Vagina (tissue), 2 donors: ENCODE results near the gene CNTNAP1. TPM values are rescaled to one million over a fixed set of nuclear protein-coding genes. Genes with fewer than 3 reads are reported as not detected.

ENCODE experiments used
- DNase-seq, 2 donors: peaks; one replicate each; pipeline ENCODE4 v3.0.0-alpha.2; 2017; ENCODE audit errors: extremely low spot score in 2 of 2
- H3K27ac ChIP-seq: fragments of 200-600 bp; sonication (generic); one replicate; pipeline ENCODE4 v1.5.1; 2019
- H3K27me3 ChIP-seq: fragments of 200-600 bp; sonication (generic); one replicate; pipeline ENCODE4 v1.5.1; 2019
- H3K36me3 ChIP-seq, 2 donors: fragments of 200-600 bp; sonication (generic); one replicate each; pipeline ENCODE4 v1.5.1; 2017 to 2019
- H3K4me1 ChIP-seq: fragments of 200-600 bp; sonication (generic); one replicate; pipeline ENCODE4 v1.5.1; 2019
- H3K4me3 ChIP-seq, 2 donors: fragments of 200-600 bp; sonication (generic); 1 replicate in 1 of 2; 2 replicates in 1 of 2; pipeline ENCODE4 v1.5.1; 2016 to 2019
- H3K9me3 ChIP-seq: fragments of 200-600 bp; sonication (generic); one replicate; pipeline ENCODE4 v1.5.1; 2019
- POLR2A ChIP-seq, 2 donors: fragments of 450-650 bp; IDR thresholded peaks; one replicate each; pipeline ENCODE4 v1.6.1; 2017; ENCODE audit warnings: antibody characterized with exemption in 2 of 2, mild to moderate bottlenecking in 2 of 2, moderate library complexity in 2 of 2
- POLR2AphosphoS5 ChIP-seq, 2 donors: sonication (generic); formaldehyde crosslinking; IDR thresholded peaks; one replicate each; pipeline ENCODE4 v1.9.0; 2017; ENCODE audit warnings: antibody characterized with exemption in 2 of 2, mild to moderate bottlenecking in 2 of 2, low read depth in 1 of 2; ENCODE audit not compliant: insufficient read depth in 1 of 2
- intact Hi-C: fragments of 100-400 bp; cut with DNase I; formaldehyde crosslinking; loops from one replicate; pipeline ENCODE4 v1.15.1; 2023
- total RNA-seq: library from RNA; depleted of rRNA; stranded (reverse); fragments of >200 nt; gene quantifications from one replicate; pipeline ENCODE4 v1.2.3, GENCODE V29; 2016
- TF ChIP-seq, protein P1 (sequence below), 3 experiments: fragments of 450-650 bp in 2 of 3; fragments of 200-600 bp in 1 of 3; sonication (generic) in 1 of 3; IDR thresholded peaks; one replicate each; pipeline ENCODE4 v1.5.1; 2017 to 2019; ENCODE audit warnings: antibody characterized with exemption in 3 of 3, mild to moderate bottlenecking in 2 of 3, moderate library complexity in 2 of 3

Gene CNTNAP1
- total RNA-seq, 1 donor from 2014 or later: 5.9 TPM

DNA sequence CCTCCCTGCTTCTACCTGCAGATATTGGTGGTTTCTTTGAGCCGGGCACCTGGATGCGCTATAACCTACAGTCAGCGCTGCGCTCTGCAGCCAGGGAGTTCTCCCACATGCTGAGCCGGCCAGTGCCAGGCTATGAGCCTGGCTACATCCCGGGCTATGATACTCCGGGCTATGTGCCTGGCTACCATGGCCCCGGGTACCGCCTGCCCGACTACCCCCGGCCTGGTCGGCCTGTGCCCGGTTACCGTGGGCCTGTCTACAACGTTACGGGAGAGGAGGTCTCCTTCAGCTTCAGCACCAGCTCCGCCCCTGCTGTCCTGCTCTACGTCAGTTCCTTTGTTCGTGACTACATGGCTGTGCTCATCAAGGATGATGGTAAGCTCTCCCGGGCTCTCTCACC lies 13.2 kb downstream of the CNTNAP1 start:
- H3K36me3 ChIP-seq: peaks cover 0 to 26% of the 10 kb centered on the region in 2 donors
- H3K4me3 ChIP-seq: no peak overlapping the region
- no peak for DNase-seq
- no peaks in the 10 kb centered on the region for H3K27me3 ChIP-seq
- H3K9me3 ChIP-seq: no peaks in the 10 kb centered on the region
- peaks cover 17% of the 10 kb centered on the region for H3K4me1 ChIP-seq
- no peak overlapping the region for H3K27ac ChIP-seq
- TF ChIP-seq, protein P1, sequence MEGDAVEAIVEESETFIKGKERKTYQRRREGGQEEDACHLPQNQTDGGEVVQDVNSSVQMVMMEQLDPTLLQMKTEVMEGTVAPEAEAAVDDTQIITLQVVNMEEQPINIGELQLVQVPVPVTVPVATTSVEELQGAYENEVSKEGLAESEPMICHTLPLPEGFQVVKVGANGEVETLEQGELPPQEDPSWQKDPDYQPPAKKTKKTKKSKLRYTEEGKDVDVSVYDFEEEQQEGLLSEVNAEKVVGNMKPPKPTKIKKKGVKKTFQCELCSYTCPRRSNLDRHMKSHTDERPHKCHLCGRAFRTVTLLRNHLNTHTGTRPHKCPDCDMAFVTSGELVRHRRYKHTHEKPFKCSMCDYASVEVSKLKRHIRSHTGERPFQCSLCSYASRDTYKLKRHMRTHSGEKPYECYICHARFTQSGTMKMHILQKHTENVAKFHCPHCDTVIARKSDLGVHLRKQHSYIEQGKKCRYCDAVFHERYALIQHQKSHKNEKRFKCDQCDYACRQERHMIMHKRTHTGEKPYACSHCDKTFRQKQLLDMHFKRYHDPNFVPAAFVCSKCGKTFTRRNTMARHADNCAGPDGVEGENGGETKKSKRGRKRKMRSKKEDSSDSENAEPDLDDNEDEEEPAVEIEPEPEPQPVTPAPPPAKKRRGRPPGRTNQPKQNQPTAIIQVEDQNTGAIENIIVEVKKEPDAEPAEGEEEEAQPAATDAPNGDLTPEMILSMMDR (IDR thresholded peaks at IDR 0.05): no peak
- no peak for TF ChIP-seq POLR2AphosphoS5 (IDR thresholded peaks at IDR 0.05; ENCODE audit: insufficient read depth in 1 of 2, low read depth in 1 of 2)
- no peak for TF ChIP-seq POLR2A (IDR thresholded peaks at IDR 0.05)
- intact Hi-C loops: no loop called here

DNA sequence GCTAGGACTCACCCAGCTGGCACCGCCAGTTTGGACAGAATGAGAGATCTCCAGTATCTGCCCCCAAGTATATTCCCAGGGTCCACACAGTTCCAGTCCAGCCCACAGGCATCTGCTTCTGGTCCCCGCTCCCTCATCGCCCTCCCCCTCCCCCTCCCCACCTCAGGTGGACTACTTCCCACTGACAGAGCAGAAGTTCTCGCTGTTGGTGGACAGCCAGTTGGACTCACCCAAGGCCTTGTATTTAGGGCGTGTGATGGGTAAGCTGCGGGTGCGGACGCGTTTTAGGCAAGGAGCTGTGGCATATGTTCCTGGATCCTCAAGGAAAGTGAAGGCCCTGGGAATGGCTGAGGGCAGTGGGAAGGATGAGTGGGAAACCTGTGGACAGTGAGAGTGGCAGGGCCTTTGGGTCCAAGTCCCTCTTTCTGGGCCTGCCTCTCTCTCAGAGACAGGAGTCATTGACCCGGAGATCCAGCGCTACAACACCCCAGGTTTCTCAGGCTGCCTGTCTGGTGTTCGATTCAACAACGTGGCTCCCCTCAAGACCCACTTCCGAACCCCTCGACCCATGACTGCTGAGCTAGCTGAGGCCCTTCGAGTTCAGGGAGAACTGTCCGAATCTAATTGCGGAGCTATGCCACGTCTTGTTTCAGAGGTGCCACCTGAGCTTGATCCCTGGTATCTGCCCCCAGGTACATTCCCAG lies 14.9 kb downstream of the CNTNAP1 start:
- Histone ChIP-seq H3K4me1 (peaks cover 17% of the 10 kb centered on the region), H3K27me3 (no peaks in the 10 kb centered on the region), H3K9me3 (no peaks in the 10 kb centered on the region), H3K36me3 (peaks cover 0 to 37% of the 10 kb centered on the region in 2 donors), H3K27ac (no peak overlapping the region), H3K4me3 (no peak overlapping the region)
- TF ChIP-seq POLR2AphosphoS5 (IDR thresholded peaks at IDR 0.05; ENCODE audit: insufficient read depth in 1 of 2, low read depth in 1 of 2) (no peak), POLR2A (IDR thresholded peaks at IDR 0.05) (no peak)
- TF ChIP-seq, protein P1 (IDR thresholded peaks at IDR 0.05): no peak
- no peak for DNase-seq
- intact Hi-C loops: no loop called here

DNA sequence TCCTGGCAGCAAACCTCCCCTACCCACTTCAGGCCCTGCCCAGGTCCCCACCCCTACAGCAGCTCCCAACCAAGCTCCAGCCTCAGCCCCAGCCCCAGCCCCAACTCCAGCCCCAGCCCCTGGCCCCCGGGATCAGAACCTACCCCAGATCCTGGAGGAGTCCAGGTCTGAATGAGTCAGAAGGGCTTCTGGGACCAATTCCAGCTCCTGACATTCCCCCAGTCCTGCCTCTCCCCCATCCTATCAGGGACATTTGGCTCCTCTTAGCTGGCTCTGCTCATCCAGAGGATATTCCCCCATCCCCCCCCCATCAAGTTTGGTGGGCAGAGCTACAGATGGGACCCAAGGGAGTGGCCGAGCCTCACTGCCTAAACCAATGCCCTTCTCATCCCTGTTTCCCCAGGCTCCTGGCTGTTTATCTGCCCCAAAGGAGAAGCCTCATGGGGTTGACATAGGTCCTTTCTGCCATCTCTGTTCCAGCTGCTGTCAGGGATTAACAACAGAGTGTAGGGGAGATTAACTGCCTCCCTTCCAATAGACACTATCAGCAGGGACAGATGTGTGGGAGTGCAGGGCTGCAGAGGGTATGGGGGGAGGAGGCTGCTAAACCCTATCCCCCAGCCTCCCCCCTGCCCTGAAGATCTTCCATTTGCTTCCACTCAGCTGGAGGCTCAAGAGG lies 16.5 kb downstream of the CNTNAP1 start:
- Histone ChIP-seq H3K36me3 (peaks cover 3 to 53% of the 10 kb centered on the region in 2 donors), H3K9me3 (no peaks in the 10 kb centered on the region), H3K27me3 (no peaks in the 10 kb centered on the region), H3K27ac (peak overlapping the region; percentile 59), H3K4me1 (peaks cover 17% of the 10 kb centered on the region), H3K4me3 (no peak overlapping the region)
- intact Hi-C loops: no loop called here
- DNase-seq: peak in 1 of 2 donors; percentile 89
- no peak for TF ChIP-seq POLR2AphosphoS5 (IDR thresholded peaks at IDR 0.05; ENCODE audit: insufficient read depth in 1 of 2, low read depth in 1 of 2)
- TF ChIP-seq POLR2A (IDR thresholded peaks at IDR 0.05): no peak
- TF ChIP-seq, protein P1 (IDR thresholded peaks at IDR 0.05): no peak

DNA sequence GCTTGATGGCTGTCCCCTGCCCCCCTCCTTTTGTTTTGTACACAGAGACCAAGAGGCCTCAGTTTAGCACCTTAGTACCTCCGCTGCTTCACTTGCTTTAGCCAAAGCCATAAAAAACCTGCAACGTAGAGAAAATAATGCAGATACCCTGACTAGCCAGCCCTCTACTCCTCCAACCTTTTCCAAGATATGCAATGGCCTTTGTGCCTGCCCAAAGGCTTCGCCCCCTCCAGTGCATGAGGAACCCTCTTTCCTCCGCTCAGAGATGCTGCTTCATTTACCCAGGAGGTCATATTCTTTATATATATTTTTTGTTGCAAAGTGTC lies 17.0 kb downstream of the CNTNAP1 start:
- TF ChIP-seq, protein P1 (IDR thresholded peaks at IDR 0.05): no peak
- TF ChIP-seq POLR2AphosphoS5 (IDR thresholded peaks at IDR 0.05; ENCODE audit: insufficient read depth in 1 of 2, low read depth in 1 of 2): no peak
- Histone ChIP-seq H3K27ac (peak overlapping the region; percentile 59), H3K9me3 (no peaks in the 10 kb centered on the region), H3K4me1 (peaks cover 17% of the 10 kb centered on the region), H3K27me3 (no peaks in the 10 kb centered on the region), H3K36me3 (peaks cover 3 to 58% of the 10 kb centered on the region in 2 donors), H3K4me3 (no peak overlapping the region)
- intact Hi-C loops: no loop called here
- no peak for DNase-seq
